Keratinocyte (primary cell): ENCODE data around the gene PLEKHG5. TPM values are rescaled to one million over a fixed set of nuclear protein-coding genes. Genes with fewer than 3 reads are reported as not detected.

Experiments
- DNase-seq: peaks from one replicate; pipeline ENCODE4 v3.0.0-alpha.2; 2011; ENCODE audit warnings: low read depth, missing footprints, low spot score
- FAIRE-seq: peaks from 2 replicates; lab custom pipeline; 2011; peaks lifted over from hg19 to GRCh38; lab: Jason Lieb, UNC
- H2AFZ ChIP-seq: 2 replicates; pipeline ENCODE4 v1.6.0; 2012; ENCODE audit warnings: low read length, control low read depth, inconsistent platforms; ENCODE audit not compliant: control insufficient read depth
- H3K27ac ChIP-seq: 2 replicates; pipeline ENCODE4 v1.5.1; 2011; ENCODE audit warnings: low read length; ENCODE audit not compliant: control insufficient read depth, insufficient read depth
- H3K27me3 ChIP-seq: 3 replicates; pipeline ENCODE4 v1.6.0; 2011; ENCODE audit warnings: low read length; ENCODE audit not compliant: control insufficient read depth, insufficient read depth; ENCODE audit errors: extremely low read depth
- H3K36me3 ChIP-seq, 2 experiments: 2 replicates in 1 of 2; 3 replicates in 1 of 2; pipeline ENCODE4 v1.5.1; 2011; ENCODE audit warnings: low read length in 2 of 2, mild to moderate bottlenecking in 1 of 2; ENCODE audit not compliant: control insufficient read depth in 2 of 2, insufficient read depth in 2 of 2; ENCODE audit errors: extremely low read depth in 1 of 2
- H3K4me1 ChIP-seq: 3 replicates; pipeline ENCODE4 v1.5.1; 2011; ENCODE audit warnings: low read length; ENCODE audit not compliant: control insufficient read depth, insufficient read depth; ENCODE audit errors: extremely low read depth
- H3K4me2 ChIP-seq: 3 replicates; pipeline ENCODE4 v1.6.0; 2011; ENCODE audit warnings: low read depth, low read length; ENCODE audit not compliant: control insufficient read depth, insufficient read depth; ENCODE audit errors: extremely low read depth
- H3K4me3 ChIP-seq, 3 experiments: fragments of 200-600 bp in 1 of 3; sonication (generic) in 1 of 3; 2 replicates in 2 of 3; 3 replicates in 1 of 3; pipeline ENCODE4 v1.5.1; 2011 to 2016; ENCODE audit warnings: low read length in 3 of 3, mild to moderate bottlenecking in 3 of 3, control low read depth in 2 of 3, inconsistent platforms in 1 of 3, low read depth in 1 of 3, mixed read lengths in 1 of 3, mixed run types in 1 of 3, moderate library complexity in 1 of 3; ENCODE audit not compliant: control insufficient read depth in 2 of 3, insufficient read depth in 2 of 3; ENCODE audit errors: extremely low read depth in 1 of 3
- H3K79me2 ChIP-seq: 2 replicates; pipeline ENCODE4 v1.6.0; 2012; ENCODE audit warnings: low read length; ENCODE audit not compliant: control insufficient read depth, insufficient read depth
- H3K9ac ChIP-seq: 3 replicates; pipeline ENCODE4 v1.6.0; 2011; ENCODE audit warnings: low read length; ENCODE audit not compliant: control insufficient read depth, insufficient read depth; ENCODE audit errors: extremely low read depth
- H3K9me1 ChIP-seq: 3 replicates; pipeline ENCODE4 v1.6.0; 2011; ENCODE audit warnings: low read length; ENCODE audit not compliant: control insufficient read depth, insufficient read depth; ENCODE audit errors: extremely low read depth
- H3K9me3 ChIP-seq: 2 replicates; pipeline ENCODE4 v1.5.1; 2012; ENCODE audit warnings: low read depth, low read length; ENCODE audit not compliant: control insufficient read depth
- H4K20me1 ChIP-seq: 3 replicates; pipeline ENCODE4 v1.6.0; 2011; ENCODE audit warnings: low read length; ENCODE audit not compliant: control insufficient read depth, insufficient read depth; ENCODE audit errors: extremely low read depth
- EZH2 ChIP-seq: IDR thresholded peaks from one replicate; pipeline ENCODE4 v1.6.1; 2012; ENCODE audit warnings: inconsistent platforms, mild to moderate bottlenecking, low read length, moderate library complexity
- dilution Hi-C: fragments of 300-500 bp; cut with MboI; formaldehyde crosslinking; loops from one replicate; pipeline ENCODE4 v1.7.0; 2020; ENCODE audit warnings: low sequenced_read_pairs; ENCODE audit not compliant: extremely low pct_ligation_motif_present
- polyA plus RNA-seq, 5 experiments: library from polyadenylated mRNA; depleted of rRNA in 3 of 5; stranded (reverse) in 3 of 5; stranded (forward) in 1 of 5; unstranded in 1 of 5; fragments of >200 nt; gene quantifications; 1 replicate in 1 of 5; 2 replicates in 3 of 5; 3 replicates in 1 of 5; pipeline versions ENCODE4 v1.2.1 to v1.2.3, GENCODE V29; 2011 to 2012; ENCODE audit warnings: missing spikeins in 2 of 5, low read depth in 1 of 5, low replicate concordance in 1 of 5
- TF ChIP-seq, protein P1 (sequence below), 3 experiments: IDR thresholded peaks in 1 of 3; conservative IDR thresholded peaks in 1 of 3; optimal IDR thresholded peaks in 1 of 3; 2 replicates in 2 of 3; 3 replicates in 1 of 3; pipeline versions ENCODE3 to v1.5.1; 2011; ENCODE audit warnings: low read length in 3 of 3, mild to moderate bottlenecking in 3 of 3, moderate library complexity in 2 of 3, control low read depth in 1 of 3, inconsistent platforms in 1 of 3; ENCODE audit not compliant: insufficient read depth in 2 of 3; ENCODE audit errors: extremely low read depth in 1 of 3

The PLEKHG5 gene
- polyA plus RNA-seq, 1 donor (not counting 4 experiments of a cell fraction or from before 2014, with no cell fraction given), result 11.8 TPM

DNA sequence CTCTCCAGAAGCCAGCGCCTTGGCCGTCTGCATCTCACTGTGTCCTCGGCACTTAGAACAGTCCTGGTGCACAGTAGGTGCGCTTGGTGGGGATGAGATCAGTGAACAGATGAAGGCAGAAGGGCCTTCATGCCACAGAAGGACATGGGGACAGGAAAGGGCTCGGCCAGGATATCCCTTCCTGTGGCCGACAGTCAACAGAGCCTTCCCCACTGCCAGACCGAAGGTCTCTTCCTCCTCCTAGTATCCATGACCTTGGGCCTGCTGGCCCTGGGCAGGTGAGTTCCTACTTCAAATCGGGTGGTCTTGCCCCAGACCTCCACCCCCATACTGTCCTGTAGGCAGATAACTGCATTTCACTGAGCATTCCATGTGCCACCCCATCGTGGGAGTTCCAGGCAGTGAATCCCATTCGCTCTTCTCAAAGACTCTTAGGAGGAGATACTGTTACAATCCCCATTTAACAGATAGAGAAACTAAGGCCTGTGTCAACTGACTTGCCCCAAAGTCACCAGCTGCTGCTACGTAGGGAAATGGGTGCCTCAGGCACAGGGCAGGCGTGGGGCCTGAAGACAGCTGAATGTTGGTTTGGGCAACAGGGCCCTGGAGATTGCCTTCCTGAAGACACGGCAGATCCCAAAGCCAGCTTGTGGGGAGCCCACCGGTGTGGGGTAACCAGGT, 3.5 kb downstream of the PLEKHG5 start:
- Histone ChIP-seq H3K4me3 (peak overlapping the region in 2 of 3 experiments; percentile 16 to 57), H4K20me1 (no peaks in the 10 kb centered on the region), H3K27ac (peak overlapping the region; percentile 100), H3K4me2 (peak overlapping the region; percentile 99), H3K9me1 (no peaks in the 10 kb centered on the region), H3K79me2 (peaks cover 27% of the 10 kb centered on the region), H3K9me3 (no peaks in the 10 kb centered on the region), H3K27me3 (no peaks in the 10 kb centered on the region), H2AFZ (no peak overlapping the region), H3K4me1 (peaks cover 60% of the 10 kb centered on the region), H3K9ac (peak overlapping the region; percentile 100), H3K36me3 (peaks cover 1 to 22% of the 10 kb centered on the region in 2 experiments)
- TF ChIP-seq, protein P1, sequence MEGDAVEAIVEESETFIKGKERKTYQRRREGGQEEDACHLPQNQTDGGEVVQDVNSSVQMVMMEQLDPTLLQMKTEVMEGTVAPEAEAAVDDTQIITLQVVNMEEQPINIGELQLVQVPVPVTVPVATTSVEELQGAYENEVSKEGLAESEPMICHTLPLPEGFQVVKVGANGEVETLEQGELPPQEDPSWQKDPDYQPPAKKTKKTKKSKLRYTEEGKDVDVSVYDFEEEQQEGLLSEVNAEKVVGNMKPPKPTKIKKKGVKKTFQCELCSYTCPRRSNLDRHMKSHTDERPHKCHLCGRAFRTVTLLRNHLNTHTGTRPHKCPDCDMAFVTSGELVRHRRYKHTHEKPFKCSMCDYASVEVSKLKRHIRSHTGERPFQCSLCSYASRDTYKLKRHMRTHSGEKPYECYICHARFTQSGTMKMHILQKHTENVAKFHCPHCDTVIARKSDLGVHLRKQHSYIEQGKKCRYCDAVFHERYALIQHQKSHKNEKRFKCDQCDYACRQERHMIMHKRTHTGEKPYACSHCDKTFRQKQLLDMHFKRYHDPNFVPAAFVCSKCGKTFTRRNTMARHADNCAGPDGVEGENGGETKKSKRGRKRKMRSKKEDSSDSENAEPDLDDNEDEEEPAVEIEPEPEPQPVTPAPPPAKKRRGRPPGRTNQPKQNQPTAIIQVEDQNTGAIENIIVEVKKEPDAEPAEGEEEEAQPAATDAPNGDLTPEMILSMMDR (optimal IDR thresholded peaks at IDR 0.05 in 1 of 3, IDR thresholded peaks at IDR 0.05 in 1 of 3, conservative IDR thresholded peaks at IDR 0.05 in 1 of 3; ENCODE audit: extremely low read depth in 1 of 3, insufficient read depth in 2 of 3, low read length in 3 of 3), result no peak
- TF ChIP-seq EZH2, result no peak
- dilution Hi-C loops, result no loop called here
- no peak for DNase-seq
- FAIRE-seq, result no peak

DNA sequence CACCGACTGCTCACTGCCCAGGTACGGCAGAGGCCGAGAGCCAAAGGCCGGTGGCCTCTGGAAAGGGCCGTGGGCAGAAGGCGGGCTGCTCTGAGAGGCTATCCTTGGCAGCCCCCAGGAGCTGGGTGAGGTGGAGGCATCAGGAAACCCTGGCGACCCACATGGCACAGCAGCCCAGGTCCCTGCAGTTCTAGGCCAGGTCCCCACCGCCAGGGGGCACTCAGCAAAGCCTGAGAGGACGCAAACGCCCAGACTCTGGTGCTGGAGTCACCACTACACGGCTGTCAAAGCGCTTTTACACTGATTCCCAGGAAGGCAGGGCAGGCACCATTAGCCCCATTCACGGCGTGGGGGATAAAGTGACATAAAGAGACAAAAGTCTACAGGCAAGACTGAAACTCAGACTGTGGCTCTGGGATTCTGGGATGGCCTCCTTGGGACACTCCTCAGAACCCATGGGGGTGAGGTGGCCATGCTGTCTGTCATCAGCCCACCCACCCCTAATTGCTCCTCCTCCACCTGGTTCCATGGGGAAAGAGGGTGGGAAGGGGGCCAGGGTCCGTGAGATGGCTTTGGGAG, 4.9 kb downstream of the PLEKHG5 start:
- dilution Hi-C loops, result no loop called here
- H3K4me1 ChIP-seq, result peaks cover 46% of the 10 kb centered on the region
- DNase-seq (no peak), FAIRE-seq (peak; percentile 84)
- peak overlapping the region; percentile 44 to 69 (median 67) for H3K4me3 ChIP-seq
- no peaks in the 10 kb centered on the region for H4K20me1 ChIP-seq
- TF ChIP-seq, protein P1 (optimal IDR thresholded peaks at IDR 0.05 in 1 of 3, IDR thresholded peaks at IDR 0.05 in 1 of 3, conservative IDR thresholded peaks at IDR 0.05 in 1 of 3; ENCODE audit: extremely low read depth in 1 of 3, insufficient read depth in 2 of 3, low read length in 3 of 3), result peak in 2 of 3 experiments; percentile 92 to 95
- TF ChIP-seq EZH2, result no peak
- peak overlapping the region; percentile 66 for H3K27ac ChIP-seq
- peak overlapping the region; percentile 83 for H3K4me2 ChIP-seq
- no peaks in the 10 kb centered on the region for H3K9me3 ChIP-seq
- no peak overlapping the region for H2AFZ ChIP-seq
- peaks cover 4 to 29% of the 10 kb centered on the region in 2 experiments for H3K36me3 ChIP-seq
- H3K79me2 ChIP-seq, result peaks cover 30% of the 10 kb centered on the region
- peak overlapping the region; percentile 75 for H3K9ac ChIP-seq
- no peaks in the 10 kb centered on the region for H3K9me1 ChIP-seq
- no peaks in the 10 kb centered on the region for H3K27me3 ChIP-seq
